Measurements from ENCODE around the gene SCLT1.

SCLT1 gene

DNA sequence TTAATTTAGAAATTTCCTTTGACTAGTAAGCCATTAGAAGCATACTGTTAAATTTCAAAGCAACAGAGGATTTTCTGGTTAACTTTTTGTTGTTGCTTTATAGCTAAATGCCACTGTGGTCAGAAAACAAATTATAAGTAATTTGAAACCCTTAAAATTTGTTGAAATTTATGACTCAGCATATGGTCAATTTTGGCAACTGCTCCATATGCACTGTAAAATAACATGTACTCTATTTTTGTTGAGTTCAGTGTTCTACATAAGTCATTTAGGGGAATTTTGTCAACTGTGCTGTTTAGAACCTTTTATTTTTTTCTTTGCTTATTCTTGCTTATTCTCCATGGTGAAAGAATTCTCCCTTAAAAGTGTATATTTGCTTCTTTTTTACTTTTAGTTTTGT lies 28.6 kb downstream of the SCLT1 start:
- no peak for DNase-seq

DNA sequence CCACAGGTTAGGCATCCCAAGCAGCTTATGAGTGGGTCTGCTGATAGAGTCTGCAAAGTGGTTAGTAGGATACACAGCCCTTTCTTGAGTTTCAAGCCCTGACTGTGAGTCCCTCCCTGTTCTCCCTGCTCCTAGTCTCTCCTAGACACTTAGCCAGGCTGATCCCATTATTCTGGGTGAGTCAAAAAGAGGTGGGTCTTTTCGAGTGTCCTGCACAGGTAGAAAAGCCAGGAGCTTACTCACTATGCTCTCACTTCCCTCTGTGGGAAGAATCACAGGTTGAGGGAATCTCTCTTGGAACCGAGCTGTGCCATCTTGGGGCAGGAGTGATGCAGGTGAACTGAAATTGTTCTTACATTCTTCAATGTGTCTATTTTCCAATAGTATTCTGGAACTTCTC lies 29.7 kb downstream of the SCLT1 start:
- DNase-seq, result no peak

DNA sequence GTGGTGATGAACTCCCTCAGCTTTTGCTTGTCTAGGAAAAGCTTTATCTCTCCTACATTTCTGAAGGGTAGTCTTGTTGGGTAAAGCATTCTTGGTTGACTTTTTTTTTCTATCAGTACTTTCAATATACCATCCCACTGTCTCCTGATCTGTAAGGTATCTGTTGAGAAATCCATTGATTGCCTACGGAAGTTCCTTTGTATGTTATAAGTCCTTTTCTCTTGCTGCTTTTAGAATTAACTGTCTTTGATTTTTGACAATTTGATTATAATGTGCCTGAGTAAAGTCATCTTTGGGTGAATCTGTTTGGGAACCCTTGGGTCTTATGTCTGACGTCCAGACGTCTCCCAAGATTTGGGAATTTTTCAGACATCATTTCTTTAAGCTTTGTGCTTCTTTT lies 30.8 kb downstream of the SCLT1 start:
- DNase-seq, result no peak

DNA sequence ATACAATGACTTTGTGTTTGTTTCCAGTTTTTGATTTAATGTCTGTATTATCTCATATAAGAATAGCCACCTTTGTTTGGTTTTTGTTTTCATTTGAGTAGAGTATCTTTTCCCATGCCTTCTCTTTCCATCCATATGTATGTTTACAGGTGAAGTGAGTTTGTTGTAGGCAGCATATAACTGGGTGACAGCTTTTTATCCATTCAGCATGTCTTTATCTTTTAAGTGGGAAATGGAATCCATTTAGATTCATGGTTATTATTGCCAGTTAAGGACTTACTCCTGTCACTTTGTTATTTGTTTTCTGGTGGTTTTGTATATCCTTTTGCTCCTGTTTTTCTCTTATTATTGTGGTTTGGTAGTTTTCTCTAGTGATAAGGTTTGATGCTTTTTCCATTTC lies 34.3 kb downstream of the SCLT1 start:
- no peak for DNase-seq

DNA sequence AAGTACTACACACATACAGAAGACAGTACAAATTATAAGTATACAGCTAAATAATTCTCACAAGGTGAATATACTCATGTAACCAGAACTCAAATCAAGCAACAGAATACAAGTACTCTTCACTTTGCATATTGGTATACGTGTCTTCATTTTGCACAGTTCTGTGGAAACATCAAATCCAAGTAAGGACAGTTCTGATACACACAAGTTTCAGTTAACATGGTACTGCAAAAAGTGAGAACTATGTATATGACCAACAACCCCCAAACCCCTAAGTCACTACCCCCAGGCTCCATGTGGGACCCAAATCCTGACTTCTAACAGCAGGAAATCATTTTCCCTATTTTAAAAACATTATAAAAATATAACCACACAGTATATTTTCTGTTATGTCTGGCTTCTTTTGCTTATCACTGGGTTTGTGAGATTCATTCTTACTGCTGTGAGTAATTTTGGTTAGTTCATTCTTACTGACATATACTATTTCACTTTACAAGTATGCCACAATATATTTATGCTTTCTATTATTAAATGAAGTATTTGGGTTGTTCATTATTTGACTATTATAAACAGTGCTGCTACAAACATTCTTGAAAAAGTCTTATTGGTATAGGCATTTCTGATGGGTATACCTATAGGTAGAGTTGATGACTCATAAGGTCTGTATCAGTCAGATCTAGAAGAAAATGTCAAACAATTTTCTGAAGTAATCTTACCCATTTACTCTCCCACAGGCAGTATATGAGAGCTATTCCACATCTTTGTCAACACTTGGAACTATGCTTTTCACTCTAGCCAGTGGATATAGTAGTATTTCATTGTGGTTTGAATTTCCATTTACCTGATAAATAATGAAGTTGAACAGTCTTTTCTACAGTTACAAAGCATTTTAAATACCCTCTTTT lies 47.0 kb downstream of the SCLT1 start:
- no peak for DNase-seq

DNA sequence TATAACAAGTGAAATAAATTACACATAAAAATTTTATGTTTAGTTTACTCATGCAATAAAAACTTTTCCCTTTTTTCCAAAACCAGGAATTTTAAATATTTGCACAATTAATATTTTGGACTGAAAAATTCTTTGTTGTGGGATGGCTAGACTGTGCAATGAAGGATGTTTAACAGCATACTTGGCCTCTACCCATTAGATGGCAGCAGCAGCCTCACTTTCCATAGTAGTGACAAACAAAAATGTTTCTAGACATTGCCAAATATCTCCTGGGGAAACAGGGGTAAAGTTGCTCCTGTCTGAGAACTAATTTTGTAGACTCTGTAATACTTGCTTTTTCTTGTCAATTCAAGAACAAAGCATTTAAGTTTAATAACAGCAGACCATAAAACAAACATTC lies 49.8 kb downstream of the SCLT1 start:
- DNase-seq, result no peak

DNA sequence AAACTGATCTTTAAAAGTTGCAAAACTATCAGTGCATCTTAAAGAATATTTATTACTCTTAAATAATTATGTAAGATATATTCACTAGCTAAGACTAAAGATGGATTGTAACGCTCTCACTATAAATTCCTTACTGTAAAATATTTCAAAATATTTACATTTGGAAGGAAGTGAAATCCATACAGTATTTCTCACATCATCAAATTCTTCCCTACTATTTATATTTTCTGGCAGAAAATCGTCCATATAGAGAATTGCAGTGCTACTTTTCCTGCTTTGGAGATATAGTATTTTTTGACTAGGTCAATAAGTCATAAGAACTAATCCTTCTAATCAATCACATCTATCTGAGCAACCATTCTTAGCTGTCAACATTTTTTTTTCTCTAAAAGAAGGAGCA lies 52.9 kb downstream of the SCLT1 start:
- DNase-seq, result no peak

DNA sequence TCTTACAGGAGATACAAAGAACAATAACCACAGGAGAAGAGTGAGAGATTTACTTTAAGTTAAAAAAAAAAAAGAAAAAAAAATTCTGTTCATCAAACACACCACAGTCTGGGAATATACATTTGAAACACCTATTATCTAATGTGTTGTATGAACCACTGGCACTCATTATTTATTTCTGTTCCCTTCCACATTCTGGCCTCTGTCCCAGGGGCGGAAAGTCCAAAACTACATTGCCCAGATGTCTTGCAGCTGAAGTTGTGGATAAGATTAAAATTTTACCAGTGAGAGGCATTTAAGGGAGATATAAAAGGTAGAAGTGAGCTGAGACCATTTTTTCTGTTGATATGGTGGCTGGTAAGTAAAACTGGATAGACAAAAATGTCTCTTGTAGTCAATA lies 56.2 kb downstream of the SCLT1 start:
- DNase-seq, result no peak

DNA sequence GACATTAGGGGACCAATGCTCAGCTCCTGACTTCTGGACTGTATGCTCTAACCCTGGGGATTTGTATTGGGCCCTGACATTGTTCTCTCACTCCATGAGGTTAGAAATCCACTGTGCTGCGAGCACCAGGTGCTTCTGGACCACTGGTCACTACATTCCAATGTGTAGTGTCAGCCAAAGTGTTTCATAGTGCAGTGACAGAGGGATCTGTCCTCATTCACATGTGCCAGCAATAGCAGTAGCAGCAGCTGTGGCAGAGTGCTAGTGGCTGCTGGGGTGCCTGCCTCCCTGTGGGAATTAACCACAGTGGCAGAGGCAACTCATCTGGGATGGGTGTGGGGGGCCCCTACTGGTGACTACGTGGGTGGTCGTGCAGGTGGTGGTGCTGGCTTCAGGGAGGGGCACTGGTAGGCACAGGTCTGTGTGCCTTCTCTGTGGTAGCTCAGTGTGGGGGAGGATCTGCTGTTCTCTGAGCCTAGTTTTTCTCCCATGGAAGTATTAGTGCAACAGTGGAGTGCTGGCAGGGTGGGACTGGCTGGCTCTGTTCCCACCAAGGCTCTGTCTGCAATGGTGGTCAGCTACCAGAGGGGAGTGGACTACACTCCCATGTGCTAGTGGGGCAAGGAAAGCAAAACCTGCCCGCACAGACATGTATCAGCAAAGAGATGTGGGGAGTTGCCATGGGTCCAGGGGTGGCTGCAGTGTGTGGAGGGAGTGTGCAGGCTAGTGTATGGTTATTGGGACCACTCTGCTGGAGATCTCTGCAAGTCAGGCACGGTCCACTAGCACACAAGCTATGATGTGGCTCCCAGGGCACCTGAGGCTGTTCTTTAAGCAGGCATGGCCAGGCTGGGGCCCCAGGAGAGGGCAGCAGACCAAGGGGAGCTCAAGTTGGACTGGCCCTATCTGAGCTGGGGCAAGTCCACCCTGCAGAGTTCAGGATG lies 78.5 kb downstream of the SCLT1 start:
- no peak for DNase-seq

DNA sequence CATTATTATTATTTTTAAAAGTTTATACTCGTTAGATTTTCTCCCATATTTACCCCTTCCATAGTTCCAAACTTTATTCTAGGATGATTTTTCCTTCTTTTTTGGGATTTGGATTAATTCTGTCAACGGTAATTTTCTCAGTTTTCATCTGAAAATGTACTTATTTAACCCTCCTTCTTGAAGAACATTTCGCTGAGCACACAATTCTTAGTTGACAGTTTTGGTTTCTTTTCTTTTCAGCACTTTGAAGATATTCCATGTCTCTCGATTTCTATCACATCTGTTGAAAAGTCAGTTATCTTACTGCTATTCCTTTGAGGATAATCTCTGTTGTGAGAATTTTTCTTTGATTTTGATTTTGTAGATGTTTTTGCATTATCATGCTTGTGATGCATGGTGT lies 85.2 kb downstream of the SCLT1 start:
- DNase-seq, result no peak

DNA sequence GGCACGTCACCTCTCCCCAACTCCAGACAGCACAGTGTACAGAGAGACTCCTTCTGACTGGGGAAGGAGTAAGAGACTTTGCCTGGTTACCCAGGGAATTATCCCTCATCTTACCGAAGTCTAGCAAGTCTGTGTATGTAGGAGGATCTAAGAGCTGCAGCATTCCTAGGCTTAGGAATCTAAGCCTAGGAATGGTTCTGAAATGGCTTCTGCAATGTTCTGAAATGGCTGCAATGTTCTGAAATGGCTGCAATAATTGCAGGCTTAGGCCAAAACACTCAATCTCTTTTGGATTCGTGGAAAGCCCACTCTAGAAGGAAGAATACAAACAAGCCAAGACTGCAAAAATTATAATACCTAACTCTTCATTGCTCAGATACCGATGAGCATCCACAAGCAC lies 106.4 kb downstream of the SCLT1 start:
- no peak for DNase-seq

DNA sequence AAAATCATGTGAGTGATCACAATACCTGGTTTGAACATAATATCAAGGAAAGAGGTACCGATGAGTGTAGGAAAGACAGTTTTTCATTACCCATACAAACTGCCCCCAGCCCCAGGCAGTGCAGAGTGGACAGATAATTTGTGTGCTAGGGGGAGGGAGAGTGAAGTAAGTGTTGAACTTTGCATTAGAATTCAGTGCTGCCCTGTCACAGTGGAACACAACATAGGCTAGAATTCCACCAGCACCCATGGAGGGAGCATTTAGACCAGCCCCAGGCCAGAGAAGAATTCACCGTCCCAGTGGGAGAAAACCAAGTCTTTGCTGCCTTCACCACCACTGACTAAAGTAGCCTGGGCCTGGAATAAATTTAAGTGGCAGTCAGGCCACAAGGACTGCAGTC lies 107.3 kb downstream of the SCLT1 start:
- no peak for DNase-seq

DNA sequence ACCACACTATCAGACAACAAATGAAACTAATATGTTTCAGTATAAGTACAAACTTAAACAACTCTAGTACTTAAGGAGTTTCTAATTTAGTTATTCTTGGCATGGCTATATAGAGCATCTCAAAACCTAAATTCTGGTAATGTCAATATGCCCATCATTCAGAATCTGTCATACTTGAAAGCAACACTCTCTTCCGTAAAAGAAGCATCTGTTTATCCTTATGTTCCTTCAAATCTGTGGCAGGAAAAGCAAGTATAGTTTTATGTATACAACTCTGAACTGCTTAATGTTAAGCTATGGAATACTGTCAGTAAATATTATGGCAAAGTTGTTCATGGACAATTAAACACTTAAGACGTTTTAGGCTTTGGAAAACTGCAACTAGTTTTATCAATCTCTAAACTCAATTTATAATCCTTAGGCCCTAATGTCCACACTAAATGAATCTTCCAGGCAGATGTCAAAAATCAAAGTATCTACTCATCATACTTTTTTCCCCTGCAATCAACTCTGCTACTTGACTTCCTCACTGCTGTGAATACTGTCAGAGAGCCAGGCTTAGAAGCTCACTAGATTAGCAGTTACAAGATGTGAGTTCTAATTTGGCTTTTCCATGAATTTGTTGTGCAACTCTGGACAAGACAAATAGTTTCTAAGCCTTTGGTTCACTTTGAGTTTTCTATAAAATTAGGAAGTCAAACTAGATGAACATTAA lies 109.4 kb downstream of the SCLT1 start:
- DNase-seq, result no peak

DNA sequence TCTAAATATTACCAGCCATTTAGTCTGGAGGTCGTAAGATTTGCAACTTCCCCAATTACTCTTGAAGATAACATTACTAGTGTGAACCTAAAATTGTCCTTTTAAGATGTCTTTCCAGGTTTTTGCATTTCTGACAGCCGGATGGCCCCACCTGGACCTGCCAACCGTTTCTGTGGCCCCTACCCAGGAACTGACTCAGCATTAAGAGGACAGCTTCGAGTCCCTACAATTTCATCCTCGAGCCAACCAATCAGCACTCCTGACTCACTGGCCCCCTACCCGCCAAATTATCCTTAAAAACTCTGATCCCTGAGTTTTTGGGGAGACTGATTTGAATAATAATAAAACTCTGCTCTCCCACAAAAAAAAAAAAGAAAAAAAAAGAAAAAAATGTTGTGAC lies 112.0 kb downstream of the SCLT1 start:
- DNase-seq, result no peak

DNA sequence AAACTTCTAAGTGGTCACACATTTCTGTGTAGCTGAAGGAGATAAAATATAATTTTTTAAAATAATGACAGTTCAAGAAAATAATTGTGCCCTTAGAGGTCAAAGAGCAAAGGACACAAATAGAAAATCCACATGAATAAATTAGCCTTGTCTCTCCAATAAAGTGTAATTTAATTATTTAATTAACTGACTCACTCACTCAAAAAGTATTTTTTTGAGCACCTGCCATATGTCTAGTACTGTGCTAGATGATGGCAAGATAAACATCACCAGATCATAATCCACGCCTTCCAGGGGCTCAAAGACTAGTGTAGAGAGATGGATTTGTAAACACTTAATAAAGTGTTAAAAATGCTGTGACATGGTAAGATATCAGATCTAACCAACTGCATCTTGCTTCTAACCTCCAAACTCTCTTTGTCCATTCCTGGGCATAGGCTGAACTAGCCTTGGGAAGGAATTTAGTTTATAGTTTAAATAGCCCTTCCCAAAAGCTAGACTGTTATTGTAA lies 112.5 kb downstream of the SCLT1 start:
- no peak for DNase-seq

DNA sequence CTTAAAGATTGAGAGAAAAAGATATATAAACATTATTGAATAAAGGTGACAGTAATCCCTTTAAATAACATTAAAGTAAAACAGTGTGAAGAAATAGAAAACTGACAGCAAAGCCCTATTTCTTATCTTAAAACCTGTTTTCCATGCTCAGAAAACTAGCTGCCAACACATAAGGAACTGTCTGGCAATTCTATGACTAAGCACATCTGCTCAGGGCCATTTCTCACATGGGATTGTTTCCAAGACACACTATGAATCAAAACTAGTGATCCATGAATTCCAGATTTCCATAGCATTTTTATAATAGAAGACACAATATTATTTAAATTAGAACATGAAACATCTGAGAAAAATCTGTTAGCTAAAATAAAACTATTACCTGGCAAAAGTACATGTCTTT lies 113.4 kb downstream of the SCLT1 start:
- DNase-seq, result no peak

DNA sequence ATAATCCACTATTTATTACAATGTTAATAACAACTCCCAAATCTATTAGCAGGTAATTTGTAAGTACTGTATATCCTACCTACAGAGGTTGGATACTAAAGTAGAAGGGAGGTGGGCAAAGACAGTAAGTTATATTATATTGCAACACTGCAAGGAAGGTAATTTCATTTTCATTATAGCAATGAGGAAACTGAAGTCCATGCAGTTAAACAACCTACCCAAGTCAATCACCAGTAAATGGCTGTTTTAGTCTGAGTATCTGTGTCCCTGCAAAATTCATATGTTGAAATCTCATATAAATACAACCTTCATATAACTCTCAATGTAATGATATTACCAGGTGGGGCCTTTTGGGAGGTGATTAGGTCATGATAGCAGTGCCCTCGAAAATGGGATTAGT lies 114.4 kb downstream of the SCLT1 start:
- no peak for DNase-seq

DNA sequence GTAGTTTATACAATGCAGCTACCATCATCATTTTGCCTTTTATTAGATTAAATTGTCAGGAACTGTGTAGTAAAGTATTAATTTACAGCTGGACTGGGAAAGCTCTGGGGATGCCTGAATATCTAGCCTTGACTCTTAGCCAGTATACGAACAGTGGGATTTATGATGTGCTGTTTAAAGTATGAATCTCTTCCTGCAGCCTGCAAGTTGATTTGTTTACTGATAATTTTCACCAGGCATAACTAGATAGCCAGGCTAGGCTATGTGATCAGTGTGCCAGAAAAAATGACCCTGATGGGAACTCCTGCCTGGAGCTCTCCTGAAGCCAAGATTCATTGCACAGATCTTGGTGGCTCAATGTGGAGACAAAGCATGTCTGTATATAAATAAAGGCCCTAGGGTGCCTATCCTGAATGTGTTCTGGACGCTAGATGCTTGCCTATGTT lies 119.2 kb downstream of the SCLT1 start:
- DNase-seq, result no peak

DNA sequence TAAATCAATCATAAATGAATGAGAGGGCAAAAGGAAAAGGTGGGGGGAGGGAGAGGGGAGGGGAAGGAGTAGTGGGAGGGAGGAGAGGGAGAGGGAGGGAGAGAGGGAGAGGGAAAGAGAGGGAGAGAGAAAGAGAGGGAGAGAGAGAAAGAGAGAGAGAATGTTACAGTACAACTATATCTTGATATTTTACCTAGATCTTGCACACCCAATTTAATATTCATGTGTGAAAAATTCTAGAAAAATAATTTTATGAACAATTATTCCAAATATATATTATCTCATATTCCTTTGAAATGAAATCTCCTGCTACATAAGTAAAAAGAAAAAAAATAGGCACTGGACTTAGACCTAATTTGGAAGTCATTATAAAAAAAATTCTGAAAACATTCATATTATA lies 120.0 kb downstream of the SCLT1 start:
- DNase-seq, result no peak

DNA sequence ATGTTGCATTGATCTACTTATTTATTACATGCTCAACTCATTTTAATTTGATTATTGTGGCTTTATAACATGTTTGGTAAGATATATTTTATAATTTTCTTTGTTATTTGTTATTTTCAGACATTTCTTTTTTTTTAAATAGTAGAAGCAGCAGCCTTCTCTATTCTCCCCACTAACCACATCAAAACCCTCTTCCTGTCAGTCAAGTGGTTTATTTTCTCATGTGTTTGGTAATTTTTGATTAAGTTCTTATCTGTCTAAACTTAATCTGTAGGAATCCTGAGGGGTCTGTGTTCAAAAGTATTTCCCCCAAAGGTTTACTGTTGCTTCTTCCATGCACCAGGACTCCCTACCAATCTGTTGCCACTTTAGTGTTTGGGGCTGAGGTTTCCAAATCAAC lies 131.9 kb downstream of the SCLT1 start:
- no peak for DNase-seq

DNA sequence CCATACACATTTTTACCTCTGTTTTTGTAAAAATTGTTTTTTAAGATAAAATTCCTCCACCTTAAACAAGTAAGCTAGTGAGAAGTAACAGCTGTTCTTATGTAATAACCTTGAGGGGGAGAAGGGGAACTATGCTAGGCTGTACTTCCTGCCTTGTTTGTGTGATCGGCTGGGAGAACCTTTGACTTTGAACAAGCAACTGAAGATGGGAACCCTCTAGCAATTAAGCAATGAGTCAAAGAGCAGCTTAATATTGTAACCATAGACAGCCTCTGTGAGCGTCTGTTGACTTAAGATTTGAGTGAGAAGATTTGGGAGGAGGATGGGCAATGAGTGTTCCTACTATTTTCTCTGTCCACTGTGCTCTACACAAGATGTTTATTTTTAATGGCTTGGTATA lies 135.1 kb downstream of the SCLT1 start:
- no peak for DNase-seq

DNA sequence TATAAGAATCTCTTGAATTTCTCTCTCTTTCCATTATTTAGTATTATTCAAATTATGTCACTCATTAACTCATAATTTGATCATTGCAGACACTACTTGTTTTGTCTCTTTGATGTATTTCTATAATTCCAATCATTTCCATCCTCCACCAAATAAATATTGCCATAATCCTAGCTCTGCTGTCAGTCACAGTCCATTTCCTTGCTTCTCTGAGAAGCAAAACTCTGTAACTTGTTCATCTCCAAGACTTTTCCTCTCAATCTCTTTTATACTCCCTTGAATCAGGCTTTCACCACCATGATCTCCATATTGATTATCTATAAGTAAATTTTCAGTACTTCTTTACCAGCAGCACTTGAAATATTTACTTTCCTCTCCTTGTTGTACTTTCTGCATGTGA lies 135.9 kb downstream of the SCLT1 start:
- DNase-seq, result no peak

DNA sequence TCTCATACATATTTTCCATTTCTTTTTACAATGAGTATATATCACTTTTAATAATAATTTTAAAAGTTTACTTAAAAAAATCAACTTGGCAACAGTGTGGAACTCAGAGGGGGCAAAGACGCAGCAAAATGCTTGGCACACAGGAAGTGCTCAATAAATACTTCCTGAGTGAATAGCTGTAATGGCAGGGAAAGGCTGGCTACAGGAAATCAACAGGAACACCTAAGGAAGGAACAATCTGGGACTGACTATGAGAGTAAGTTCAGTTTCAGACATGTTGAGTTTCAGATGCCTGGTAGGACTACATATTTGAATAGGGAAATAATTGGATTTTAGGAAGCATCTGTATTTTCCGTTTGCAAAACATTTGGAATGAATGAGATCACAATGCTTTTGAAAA lies 137.6 kb downstream of the SCLT1 start:
- DNase-seq, result no peak
